Ishikawa (cell line): ENCODE data around the gene FLOT1.
A peak's percentile ranks its signal among the peaks of the same experiment; 100 is the strongest.

Experiments
- CEBPB ChIP-seq: IDR thresholded peaks from 2 replicates; pipeline ENCODE4 v1.6.1; 2012
- CREB1 ChIP-seq: IDR thresholded peaks from 2 replicates; pipeline ENCODE4 v1.6.1; 2012; ENCODE audit warnings: low read depth
- EGR1 ChIP-seq: IDR thresholded peaks from 2 replicates; pipeline ENCODE4 v1.6.1; 2012
- EP300 ChIP-seq: IDR thresholded peaks from 2 replicates; pipeline ENCODE4 v1.6.1; 2012; ENCODE audit warnings: borderline replicate concordance
- FOXM1 ChIP-seq: IDR thresholded peaks from 2 replicates; pipeline ENCODE4 v1.6.1; 2012; ENCODE audit warnings: low read depth, borderline replicate concordance
- MAX ChIP-seq: IDR thresholded peaks from 2 replicates; pipeline ENCODE4 v1.6.1; 2012
- NFIC ChIP-seq: IDR thresholded peaks from 2 replicates; pipeline ENCODE4 v1.6.1; 2012
- RAD21 ChIP-seq: IDR thresholded peaks from 2 replicates; pipeline ENCODE4 v1.6.1; 2012; ENCODE audit warnings: low read depth
- REST ChIP-seq: IDR thresholded peaks from 2 replicates; pipeline ENCODE4 v1.6.1; 2012; ENCODE audit warnings: low read depth, mild to moderate bottlenecking
- TAF1 ChIP-seq: IDR thresholded peaks from 2 replicates; pipeline ENCODE4 v1.6.1; 2012; ENCODE audit warnings: low read depth, mild to moderate bottlenecking
- TCF12 ChIP-seq: IDR thresholded peaks from 2 replicates; pipeline ENCODE4 v1.6.1; 2012; ENCODE audit warnings: low read depth
- TEAD4 ChIP-seq: IDR thresholded peaks from 2 replicates; pipeline ENCODE4 v1.6.1; 2012
- USF1 ChIP-seq: IDR thresholded peaks from 2 replicates; pipeline ENCODE4 v1.6.1; 2012
- YY1 ChIP-seq: IDR thresholded peaks from 2 replicates; pipeline ENCODE4 v1.6.1; 2012; ENCODE audit warnings: low read depth
- ZBTB7A ChIP-seq: IDR thresholded peaks from 2 replicates; pipeline ENCODE4 v1.6.1; 2012; ENCODE audit warnings: low read depth

Gene FLOT1

GRCh38 chr6:30719356-30719755 is 23.1 kb downstream of the FLOT1 start:
- TF ChIP-seq TAF1 (no peak), MAX (no peak), USF1 (no peak), TCF12 (no peak), TEAD4 (no peak), RAD21 (no peak), EGR1 (no peak), YY1 (no peak), FOXM1 (no peak), ZBTB7A (no peak), CEBPB (no peak), REST (no peak)

- TF ChIP-seq YY1 (peak; percentile 95), MAX (peak; percentile 86), USF1 (peak; percentile 50; the same call in 1 of the 2 replicates), CEBPB (0 out of 2 replicates have a peak, but pooled peaks have one; percentile 7), TAF1 (peak; percentile 86), CREB1 (peak; percentile 56), FOXM1 (peak; percentile 92), NFIC (peak; percentile 51), RAD21 (peak; percentile 23; the same call in 1 of the 2 replicates), EGR1 (peak; percentile 49), TEAD4 (peak; percentile 61), ZBTB7A (0 out of 2 replicates have a peak, but pooled peaks have one; percentile 54), REST (0 out of 2 replicates have a peak, but pooled peaks have one; percentile 10), TCF12 (peak; percentile 87), EP300 (peak; percentile 47; the same call in 1 of the 2 replicates)
Measured at GRCh38 chr6:30717129-30717844, 25.2 kb downstream of the FLOT1 start, which contains the start of gene MDC1. TSS of gene MDC1 (minus strand) at chr6:30717281. CDS start at chr6:30715175, 2,106 bp downstream.

- no peak; the same call in 1 of the 2 replicates for TF ChIP-seq NFIC
- no peak for TF ChIP-seq CREB1
- no peak for TF ChIP-seq TCF12
- TF ChIP-seq ZBTB7A, result no peak
- TF ChIP-seq CEBPB, result no peak
- no peak for TF ChIP-seq REST
- no peak for TF ChIP-seq USF1
- TF ChIP-seq EGR1, result no peak
- TF ChIP-seq RAD21, result no peak
- no peak for TF ChIP-seq MAX
- TF ChIP-seq TEAD4, result no peak
- no peak for TF ChIP-seq TAF1
- no peak for TF ChIP-seq EP300
- no peak for TF ChIP-seq YY1
- no peak for TF ChIP-seq FOXM1
Measured at GRCh38 chr6:30716879-30717128, 25.7 kb downstream of the FLOT1 start.
